Chondrocyte (in vitro differentiated cells): ENCODE data around the gene RBBP8. TPM values are rescaled to one million over a fixed set of nuclear protein-coding genes. Genes with fewer than 3 reads are reported as not detected.

ENCODE experiments used
- DNase-seq: peaks from one replicate; pipeline ENCODE4 v3.0.0; 2021; ENCODE audit warnings: mixed read lengths, low spot score
- H3K27ac Mint-ChIP-seq: one replicate; pipeline ENCODE4 v1.8.0; 2021; ENCODE audit warnings: mild to moderate bottlenecking, moderate library complexity, mixed read lengths; ENCODE audit not compliant: unreplicated experiment
- H3K27me3 Mint-ChIP-seq: 2 replicates; pipeline ENCODE4 v1.8.0; 2021; ENCODE audit warnings: low read depth, mixed read lengths
- H3K36me3 Mint-ChIP-seq: 2 replicates; pipeline ENCODE4 v1.8.0; 2021; ENCODE audit warnings: low read depth, mixed read lengths
- H3K4me1 Mint-ChIP-seq: 2 replicates; pipeline ENCODE4 v1.8.0; 2021; ENCODE audit warnings: low read depth, mild to moderate bottlenecking, mixed read lengths
- H3K4me3 Mint-ChIP-seq: one replicate; pipeline ENCODE4 v1.8.0; 2021; ENCODE audit warnings: mild to moderate bottlenecking, moderate library complexity, mixed read lengths; ENCODE audit not compliant: unreplicated experiment
- H3K9me3 Mint-ChIP-seq: 2 replicates; pipeline ENCODE4 v1.8.0; 2021; ENCODE audit warnings: low read depth, mixed read lengths
- total RNA-seq: library from RNA; stranded (reverse); gene quantifications from 3 replicates; pipeline ENCODE4 v1.2.1, GENCODE V29; 2021
- TF ChIP-seq, protein P1 (sequence below): fragments of 200-600 bp; sonication (generic); IDR thresholded peaks from 2 replicates; pipeline ENCODE4 v1.5.0; 2021; ENCODE audit warnings: antibody characterized with exemption, mild to moderate bottlenecking, moderate library complexity

The RBBP8 gene
- total RNA-seq, 1 donor from 2014 or later, result 24.7 TPM

DNA sequence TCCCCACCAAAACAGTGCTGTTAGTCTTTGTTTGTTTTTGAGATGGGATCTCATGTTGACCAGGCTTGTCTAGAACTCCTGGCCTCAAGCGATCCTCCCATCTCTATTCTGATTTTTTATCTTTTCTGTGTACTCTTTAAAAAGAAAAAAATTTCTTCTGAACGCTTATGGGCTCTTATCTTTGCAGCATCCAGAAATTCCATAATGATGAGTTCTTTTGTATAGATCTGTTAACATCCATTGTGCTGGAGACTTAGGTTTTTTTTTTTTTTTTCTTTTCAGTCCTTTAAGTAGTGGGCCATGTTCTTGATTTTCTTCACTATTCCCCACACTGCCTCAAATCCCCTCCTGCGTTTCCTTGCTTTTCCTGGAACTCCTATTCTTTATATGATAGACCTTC is 31.0 kb downstream of the RBBP8 start:
- Mint-ChIP-seq H3K27ac (no peak overlapping the region), H3K4me1 (peaks cover 5% of the 10 kb centered on the region), H3K9me3 (no peaks in the 10 kb centered on the region), H3K27me3 (no peaks in the 10 kb centered on the region), H3K36me3 (peaks cover 4% of the 10 kb centered on the region), H3K4me3 (no peak overlapping the region)
- TF ChIP-seq, protein P1, sequence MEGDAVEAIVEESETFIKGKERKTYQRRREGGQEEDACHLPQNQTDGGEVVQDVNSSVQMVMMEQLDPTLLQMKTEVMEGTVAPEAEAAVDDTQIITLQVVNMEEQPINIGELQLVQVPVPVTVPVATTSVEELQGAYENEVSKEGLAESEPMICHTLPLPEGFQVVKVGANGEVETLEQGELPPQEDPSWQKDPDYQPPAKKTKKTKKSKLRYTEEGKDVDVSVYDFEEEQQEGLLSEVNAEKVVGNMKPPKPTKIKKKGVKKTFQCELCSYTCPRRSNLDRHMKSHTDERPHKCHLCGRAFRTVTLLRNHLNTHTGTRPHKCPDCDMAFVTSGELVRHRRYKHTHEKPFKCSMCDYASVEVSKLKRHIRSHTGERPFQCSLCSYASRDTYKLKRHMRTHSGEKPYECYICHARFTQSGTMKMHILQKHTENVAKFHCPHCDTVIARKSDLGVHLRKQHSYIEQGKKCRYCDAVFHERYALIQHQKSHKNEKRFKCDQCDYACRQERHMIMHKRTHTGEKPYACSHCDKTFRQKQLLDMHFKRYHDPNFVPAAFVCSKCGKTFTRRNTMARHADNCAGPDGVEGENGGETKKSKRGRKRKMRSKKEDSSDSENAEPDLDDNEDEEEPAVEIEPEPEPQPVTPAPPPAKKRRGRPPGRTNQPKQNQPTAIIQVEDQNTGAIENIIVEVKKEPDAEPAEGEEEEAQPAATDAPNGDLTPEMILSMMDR, result no peak
- no peak for DNase-seq

DNA sequence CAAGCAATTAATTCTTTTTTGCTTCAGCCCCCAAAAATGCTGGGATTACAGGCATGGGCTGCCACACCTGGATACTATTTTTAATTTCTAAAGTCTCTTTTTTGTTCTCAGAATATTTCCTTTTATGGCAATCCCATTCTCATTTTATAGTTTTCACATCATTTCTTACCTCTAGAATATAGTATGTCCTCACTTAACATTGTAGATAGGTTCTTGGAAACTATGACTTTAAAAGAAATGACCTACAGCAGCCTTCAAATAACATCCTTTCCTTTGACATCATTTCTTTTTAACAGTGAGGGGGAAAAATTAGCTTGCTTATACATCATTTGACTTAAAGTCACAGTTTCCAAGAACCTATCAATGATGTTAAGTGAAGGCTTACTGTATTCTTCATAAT is 31.6 kb downstream of the RBBP8 start:
- Mint-ChIP-seq H3K4me1 (peaks cover 5% of the 10 kb centered on the region), H3K27ac (no peak overlapping the region), H3K4me3 (no peak overlapping the region), H3K27me3 (no peaks in the 10 kb centered on the region), H3K36me3 (peaks cover 4% of the 10 kb centered on the region), H3K9me3 (no peaks in the 10 kb centered on the region)
- no peak for DNase-seq
- TF ChIP-seq, protein P1, result no peak

DNA sequence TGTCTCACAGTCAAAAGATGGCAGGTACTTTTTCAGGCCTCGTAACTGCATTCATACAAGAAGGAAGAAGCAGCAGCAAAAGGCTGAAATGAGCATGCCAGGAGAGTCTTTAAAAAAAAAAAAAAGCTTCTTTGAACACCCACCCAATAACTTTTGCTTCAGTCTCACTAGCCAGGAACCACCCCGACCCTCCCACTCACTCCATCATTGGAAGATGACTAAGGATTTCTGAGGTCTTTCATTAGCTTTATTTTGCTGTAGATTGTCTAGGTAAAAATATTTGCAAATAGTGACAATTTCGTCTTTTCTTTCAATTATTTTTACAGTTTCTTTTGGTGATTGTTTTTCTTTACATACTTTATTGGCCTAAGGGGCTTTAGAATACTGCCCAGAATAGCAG is 37.9 kb downstream of the RBBP8 start:
- Mint-ChIP-seq H3K4me1 (peaks cover 6% of the 10 kb centered on the region), H3K36me3 (peaks cover under 1% of the 10 kb centered on the region), H3K27me3 (no peaks in the 10 kb centered on the region), H3K27ac (no peak overlapping the region), H3K4me3 (no peak overlapping the region), H3K9me3 (no peaks in the 10 kb centered on the region)
- TF ChIP-seq, protein P1, result no peak
- DNase-seq, result no peak

DNA sequence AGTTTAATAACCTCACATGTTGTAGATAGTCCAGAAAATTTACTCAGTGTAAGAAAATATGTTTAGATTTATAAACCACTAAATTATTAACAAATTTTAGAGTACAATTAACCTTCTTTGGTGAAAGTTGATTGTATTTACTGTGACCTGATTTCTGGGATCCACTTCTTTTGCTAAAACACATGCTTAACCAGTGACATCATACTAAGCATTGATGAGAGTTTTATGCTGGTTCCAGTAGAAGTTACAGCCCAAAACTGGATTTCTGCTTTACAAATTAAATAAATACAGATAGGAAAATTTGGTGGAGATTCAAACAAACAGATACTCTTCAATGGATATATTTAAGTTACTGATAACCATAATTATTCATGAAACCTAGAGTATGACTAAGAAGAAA is 40.9 kb downstream of the RBBP8 start:
- Mint-ChIP-seq H3K27ac (no peak overlapping the region), H3K4me3 (no peak overlapping the region), H3K9me3 (no peaks in the 10 kb centered on the region), H3K36me3 (peaks cover 1% of the 10 kb centered on the region), H3K4me1 (peaks cover 11% of the 10 kb centered on the region), H3K27me3 (no peaks in the 10 kb centered on the region)
- DNase-seq, result no peak
- TF ChIP-seq, protein P1, result no peak

DNA sequence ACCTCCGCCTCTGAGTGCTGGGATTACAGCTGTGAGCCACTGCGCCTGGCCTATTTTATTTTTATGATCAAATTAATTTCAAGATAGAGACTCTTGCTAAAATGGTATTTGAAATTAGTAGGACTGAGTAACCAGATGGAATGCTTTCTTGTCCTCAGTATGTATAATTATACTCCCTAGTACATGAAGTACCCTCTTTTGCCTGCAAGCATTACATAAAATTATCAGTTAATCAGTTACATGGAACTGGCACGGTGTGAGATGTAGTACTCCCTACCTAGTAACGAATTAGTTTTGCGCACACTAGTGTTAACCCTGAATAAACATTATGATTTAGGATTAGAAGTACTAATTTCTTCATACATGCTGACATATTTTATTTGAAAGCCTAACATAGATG is 41.6 kb downstream of the RBBP8 start:
- H3K4me1 Mint-ChIP-seq, result peaks cover 11% of the 10 kb centered on the region
- H3K4me3 Mint-ChIP-seq, result no peak overlapping the region
- no peak for DNase-seq
- H3K9me3 Mint-ChIP-seq, result no peaks in the 10 kb centered on the region
- TF ChIP-seq, protein P1, result no peak
- H3K27me3 Mint-ChIP-seq, result no peaks in the 10 kb centered on the region
- H3K27ac Mint-ChIP-seq, result no peak overlapping the region
- peaks cover 1% of the 10 kb centered on the region for H3K36me3 Mint-ChIP-seq
